Activated naive CD8-positive, alpha-beta T cell treated with anti-CD3 and anti-CD28 coated beads, Interleukin-2, amount 50 U/mL, for 16 hours (primary cell): Measurements from ENCODE around the gene UBE2L5.
A peak's percentile ranks its signal among the peaks of the same experiment; 100 is the strongest.

ENCODE experiments used
- DNase-seq: peaks from one replicate; pipeline ENCODE4 v3.0.0-alpha.2; 2020; ENCODE audit warnings: low read depth, low spot score

Gene UBE2L5

DNA sequence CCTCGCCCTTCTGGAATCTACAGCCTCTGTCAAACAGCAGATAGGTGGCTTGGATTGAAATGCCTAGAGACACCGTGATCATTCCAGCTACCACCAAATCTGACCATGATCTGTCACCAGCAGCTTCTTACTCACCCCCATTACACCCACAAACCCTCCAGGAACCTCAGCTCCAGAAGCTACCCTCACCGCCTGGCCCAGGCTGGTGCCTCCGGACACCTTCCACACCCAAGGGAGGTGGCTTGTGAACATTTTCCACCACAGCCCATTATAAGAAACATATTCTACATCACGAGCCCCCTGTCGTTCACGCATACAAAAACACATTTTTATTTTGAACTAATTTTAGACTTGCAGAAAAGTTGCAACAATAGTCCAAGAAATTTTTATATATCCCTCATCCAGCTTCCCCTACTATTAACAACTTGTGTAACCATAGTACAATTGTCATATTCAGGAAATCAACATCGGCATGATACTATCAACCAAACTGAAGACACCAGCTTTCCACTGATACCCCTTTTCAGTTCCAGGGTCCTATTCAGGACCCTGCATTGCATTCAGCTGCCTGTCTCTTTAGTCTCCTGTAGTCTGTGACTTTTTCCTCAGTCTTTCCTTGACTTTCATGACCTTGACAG, 15.4 kb upstream of the UBE2L5 start:
- DNase-seq, result no peak

DNA sequence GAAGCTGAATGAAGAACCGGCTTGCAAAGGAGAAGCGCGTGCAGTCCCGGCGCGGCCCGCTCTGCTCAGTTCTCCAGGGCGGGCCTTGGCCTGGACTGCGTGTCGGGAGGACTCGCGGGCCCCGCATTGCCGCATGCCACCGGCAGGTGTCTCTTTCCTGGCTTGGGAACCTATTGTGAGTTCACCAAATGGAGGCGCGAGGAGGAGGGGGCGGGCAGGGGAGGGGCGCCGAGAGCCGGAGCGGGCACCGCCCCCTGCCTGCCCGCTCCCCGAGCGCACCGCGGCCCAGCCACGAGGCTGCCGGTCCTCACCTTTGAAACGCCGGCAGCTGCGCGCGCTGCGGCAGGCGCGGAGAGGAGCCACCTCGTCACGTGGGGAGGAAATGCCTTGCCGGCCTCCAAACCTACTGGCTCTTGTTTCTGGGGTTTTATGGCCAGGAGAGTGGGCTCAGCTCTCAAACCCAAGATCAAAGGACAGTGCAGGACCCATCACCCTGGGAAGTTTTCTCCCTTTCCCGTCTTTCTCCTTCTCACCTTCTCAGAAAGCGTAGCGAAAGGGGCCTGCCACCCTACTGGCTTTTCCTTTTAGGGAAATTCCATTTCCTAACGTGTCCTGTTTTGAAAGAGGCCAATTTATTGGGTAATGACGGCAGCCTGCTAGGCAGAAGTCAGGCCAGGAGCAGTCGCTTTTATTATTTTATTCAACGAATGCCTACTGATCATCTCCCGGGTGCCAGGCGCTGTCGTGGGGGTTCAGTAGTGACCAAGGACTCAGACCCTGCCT, 13.8 kb upstream of the UBE2L5 start:
- DNase-seq, result peak; percentile 82

DNA sequence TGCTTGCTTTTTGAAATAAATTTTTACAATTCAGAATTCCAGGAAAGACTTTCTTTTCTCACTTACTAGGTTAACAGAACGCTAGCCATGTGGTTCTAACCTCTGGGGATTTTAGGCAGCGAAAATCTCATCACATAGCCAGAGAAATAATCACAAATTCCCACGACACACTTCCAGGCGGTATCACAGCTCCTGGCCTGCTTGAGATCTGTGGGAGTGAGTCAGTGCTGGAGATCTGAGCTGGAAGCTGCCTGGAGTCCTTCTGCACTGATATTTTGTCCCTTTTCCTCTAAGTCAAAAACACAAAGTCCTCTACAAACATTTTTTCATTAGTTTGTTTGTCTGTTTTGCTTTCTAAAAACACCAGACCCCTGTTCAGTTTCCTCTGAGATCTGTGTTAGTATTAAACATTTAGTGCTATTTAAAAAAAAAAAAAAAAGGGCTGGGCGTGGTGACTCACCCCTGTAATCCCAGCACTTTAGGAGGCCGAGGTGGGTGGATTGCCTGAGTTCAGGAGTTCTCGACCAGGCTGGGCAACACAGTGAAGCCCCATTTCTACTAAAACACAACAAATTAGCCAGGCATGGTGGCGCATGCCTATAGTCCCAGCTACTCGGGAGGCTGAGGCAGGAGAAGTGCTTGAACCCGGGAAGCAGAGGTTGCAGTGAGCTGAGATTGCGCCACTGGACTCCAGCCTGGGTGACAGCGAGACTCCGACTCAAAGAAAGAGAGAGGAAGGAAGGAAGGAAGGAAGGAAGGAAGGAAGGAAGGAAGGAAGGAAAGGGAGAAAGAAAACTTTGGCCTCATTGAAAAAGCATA, 12.2 kb upstream of the UBE2L5 start:
- no peak for DNase-seq

- DNase-seq, result no peak
Observed at GRCh38 chr13:30410705-30411125, 11.6 kb upstream of the UBE2L5 start.

GRCh38 chr13:30412346-30412745, 9.9 kb upstream of the UBE2L5 start:
- DNase-seq, result no peak

DNA sequence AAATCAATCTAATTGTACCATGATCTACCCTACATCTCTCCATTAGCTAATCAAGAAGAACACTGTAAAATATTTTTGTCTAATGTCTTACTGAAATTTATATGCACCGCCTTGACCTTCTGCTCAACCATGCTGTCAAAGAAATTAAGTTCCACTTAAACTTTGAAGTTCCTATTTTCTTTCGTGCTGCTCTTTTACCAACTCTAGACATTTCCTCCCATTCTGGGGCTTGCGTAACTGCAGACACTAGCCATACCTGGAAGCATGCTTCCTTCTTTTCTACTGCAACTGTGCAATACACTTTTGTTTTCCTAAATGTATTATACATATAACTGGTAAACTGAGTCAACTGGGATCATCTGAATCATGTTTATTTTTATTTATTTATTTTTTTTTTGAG, 8.5 kb upstream of the UBE2L5 start:
- DNase-seq, result no peak

DNA sequence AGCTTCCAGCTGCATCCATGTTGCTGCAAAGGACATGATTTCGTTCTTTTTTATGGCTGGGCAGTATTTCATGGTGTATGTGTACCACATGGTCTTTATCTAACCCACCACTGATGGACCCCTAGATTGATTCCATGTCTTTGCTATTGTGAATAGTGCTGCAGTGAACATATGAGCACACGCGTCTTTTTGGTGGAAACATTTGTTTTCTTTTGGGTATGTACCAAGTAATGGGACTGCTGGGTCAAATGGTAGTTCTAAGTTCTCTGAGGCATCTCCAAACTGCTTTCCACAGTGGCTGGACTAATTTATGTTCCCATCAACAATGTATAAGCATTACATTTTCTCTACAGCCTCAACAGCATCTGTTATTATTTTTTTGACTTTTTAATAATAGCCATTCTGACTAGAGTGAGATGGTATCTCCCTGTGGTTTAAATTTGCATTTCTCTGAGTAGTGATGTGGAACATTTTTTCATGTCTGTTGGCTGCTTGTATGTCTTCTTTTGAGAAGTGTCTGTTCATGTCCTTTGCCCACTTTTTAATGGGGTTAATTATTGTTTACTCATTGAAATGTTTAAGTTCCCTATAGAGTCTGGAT, 6.8 kb upstream of the UBE2L5 start:
- DNase-seq, result no peak

GRCh38 chr13:30416471-30416870, 5.8 kb upstream of the UBE2L5 start:
- no peak for DNase-seq

GRCh38 chr13:30418075-30418716, 4.1 kb upstream of the UBE2L5 start:
- DNase-seq, result no peak

GRCh38 chr13:30418717-30419459, 3.4 kb upstream of the UBE2L5 start:
- no peak for DNase-seq

DNA sequence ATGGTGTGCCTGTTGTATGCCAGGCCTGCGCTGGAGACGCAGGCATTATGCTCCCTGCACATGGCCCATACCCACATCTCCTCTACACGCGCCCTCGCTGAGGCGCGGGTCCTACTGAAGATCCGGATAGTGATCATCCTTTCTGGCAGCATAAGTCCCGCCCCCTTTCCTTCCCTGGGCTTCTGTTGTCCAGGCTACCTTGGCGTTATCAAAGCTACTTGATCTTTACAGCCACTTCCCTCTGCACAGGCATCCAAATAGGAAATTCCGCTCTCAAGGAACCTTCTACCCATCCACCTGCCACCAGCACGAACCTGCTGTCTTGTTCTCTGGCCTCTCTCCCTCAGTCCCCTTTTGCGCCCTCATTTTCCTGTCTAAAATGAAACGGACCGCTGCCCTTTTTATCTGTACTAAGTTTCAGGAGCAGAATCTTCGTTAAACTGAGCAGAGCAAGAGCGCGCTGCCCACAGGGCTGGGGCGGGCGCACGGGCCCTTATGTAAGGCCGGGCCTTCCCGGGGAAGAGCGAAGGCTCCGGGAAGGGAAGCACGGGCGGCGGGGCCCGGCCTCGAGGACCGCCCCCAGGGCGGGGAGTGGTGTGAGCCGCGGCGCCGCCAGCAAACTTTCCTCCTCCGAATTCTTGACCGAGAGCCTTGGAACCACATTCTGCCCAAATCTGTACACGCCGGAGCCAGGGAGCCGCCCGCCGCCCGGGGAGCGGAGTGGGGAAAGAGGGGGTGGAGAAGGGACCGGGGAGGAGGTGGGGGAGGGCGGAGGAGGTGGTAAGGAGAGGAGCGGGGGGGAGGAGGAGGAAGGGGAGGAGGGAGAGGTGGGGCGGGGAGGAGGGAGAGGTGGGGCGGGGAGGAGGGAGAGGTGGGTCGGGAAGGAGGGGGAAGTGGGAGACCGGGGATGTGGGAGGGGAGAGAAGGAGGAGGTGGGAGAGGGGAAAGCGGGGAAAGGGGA, 920 bp upstream of the UBE2L5 start:
- no peak for DNase-seq

DNA sequence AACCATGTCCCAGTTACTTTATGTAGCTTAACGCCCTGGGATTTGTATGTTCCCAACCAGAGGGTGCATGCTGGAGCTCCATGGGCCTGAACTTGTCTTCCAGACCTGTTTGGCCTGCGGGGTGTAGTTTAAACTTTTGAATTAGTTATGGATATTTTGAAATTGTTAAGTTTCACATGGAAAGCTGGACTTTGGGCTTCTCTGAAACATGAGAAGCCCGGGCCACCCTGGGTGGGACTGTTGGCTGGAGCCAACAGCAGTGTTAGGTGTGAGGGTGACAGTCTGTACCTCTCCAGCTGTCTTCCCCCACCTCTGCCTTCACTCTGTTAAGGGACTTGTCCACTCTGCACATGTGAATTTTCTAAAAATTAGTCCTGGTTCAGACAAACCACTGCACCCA, 1.6 kb downstream of the UBE2L5 start:
- DNase-seq, result no peak

DNA sequence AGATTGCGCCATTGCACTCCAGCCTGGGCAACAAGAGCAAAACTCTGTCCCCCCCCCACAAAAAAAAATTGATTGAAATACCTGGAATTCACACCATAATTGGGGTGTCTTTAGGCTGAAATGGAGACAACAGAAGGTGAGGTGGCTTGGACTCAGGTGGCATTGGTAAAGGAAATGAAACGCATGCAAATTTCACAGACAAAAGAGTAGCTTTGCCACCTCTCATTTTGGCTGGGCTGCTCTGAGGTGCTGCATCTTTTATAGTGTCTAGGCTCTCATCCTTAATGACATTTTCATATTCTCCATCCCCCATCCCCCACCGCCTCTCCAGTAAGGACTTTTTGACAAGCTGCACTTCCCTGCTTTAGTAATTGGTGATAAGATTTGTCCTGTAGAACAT, 6.9 kb downstream of the UBE2L5 start:
- no peak for DNase-seq

DNA sequence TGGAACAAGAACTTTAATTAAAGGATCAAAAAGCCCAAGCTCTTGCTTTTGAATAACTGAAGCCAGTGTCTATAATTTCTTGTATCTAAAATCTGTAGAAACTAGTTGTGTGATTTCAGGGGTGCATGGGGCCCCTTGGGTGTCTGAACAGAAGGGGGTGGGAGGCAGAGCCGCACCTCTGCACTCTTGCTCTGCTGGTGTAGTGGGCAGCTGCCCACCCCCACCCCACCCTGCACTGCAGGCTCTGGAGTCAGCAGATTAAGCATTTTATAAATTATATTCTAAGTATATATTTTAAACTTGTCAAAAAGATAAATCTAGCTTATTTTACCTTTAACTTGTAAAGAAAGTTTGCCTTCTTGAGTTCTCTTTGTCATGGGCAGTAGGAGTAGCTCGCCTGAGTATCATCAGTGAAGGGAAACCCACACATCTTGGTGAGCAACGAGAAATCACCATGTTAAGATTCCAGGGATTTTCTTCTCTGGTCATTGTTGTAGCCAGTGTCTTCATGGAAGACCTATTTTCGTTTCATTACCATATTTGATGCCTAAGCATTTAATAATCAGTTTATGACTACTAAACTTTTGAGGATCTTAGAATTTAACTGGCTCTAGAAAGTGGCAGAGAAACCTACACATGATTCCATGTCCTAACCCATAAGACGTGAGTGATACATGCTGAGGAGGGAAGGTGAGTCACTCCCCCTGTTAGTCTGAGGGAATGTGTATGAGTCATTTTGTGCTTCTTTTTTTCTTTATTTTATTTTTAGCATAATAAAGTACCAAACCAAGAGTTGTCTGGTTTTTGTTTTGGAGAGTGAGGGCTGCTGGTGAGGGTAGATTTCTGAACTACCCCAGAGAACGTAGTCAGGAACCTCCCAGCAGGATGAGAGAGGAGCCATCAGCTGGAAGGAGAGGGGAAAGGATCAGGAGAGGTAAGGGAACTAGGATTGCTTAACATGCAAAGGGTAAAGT, 7.7 kb downstream of the UBE2L5 start:
- DNase-seq, result no peak

GRCh38 chr13:30431269-30431940, 9.1 kb downstream of the UBE2L5 start:
- no peak for DNase-seq

- DNase-seq, result no peak
Observed at GRCh38 chr13:30435911-30436451, 13.7 kb downstream of the UBE2L5 start.

DNA sequence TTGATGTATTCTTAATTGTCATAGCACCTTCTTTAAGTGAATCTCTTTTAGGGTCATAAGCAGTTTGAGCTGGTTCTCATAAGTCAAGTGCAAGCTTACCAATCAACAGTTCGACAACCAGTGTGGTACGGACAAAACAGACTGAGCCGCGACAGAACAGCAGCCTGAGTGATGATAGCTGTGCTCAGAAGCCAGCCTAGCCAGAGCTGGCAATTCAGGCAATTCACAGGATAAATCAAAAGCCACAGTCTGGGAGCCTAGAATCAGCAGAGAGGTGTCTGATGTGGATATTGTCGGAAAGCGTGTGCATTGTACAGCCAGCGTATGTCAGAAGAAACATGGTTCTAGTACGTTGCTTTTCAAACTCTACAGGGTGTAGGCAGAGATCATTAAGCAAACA, 14.9 kb downstream of the UBE2L5 start:
- no peak for DNase-seq

DNA sequence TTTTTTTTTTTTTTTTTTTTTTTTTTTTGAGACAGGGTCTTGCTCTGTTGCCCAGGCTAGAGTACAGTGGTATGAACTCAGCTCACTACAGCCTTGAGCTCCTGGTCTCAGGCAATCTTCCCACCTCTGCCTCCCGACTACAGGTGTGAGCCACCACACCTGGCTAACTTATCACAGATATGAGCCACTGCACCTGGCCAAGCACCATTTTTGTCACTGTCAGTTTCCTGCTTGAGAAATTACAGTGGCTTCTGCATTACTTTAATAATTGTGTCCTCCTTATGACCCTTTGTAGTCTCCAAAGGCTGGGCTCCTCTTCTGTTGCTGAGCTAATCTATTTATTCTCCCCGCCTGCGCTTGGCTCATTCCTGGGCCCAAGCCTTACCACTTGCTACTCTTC, 16.0 kb downstream of the UBE2L5 start:
- no peak for DNase-seq
